ENCODE data around the gene ITGAL.

GRCh38 chr16:30535106-30535776, 62.7 kb downstream of the ITGAL start:
- TF ChIP-seq EZH2 (IDR thresholded peaks at IDR 0.05; ENCODE audit: insufficient read depth, low read length): no peak
- TF ChIP-seq, protein P1, sequence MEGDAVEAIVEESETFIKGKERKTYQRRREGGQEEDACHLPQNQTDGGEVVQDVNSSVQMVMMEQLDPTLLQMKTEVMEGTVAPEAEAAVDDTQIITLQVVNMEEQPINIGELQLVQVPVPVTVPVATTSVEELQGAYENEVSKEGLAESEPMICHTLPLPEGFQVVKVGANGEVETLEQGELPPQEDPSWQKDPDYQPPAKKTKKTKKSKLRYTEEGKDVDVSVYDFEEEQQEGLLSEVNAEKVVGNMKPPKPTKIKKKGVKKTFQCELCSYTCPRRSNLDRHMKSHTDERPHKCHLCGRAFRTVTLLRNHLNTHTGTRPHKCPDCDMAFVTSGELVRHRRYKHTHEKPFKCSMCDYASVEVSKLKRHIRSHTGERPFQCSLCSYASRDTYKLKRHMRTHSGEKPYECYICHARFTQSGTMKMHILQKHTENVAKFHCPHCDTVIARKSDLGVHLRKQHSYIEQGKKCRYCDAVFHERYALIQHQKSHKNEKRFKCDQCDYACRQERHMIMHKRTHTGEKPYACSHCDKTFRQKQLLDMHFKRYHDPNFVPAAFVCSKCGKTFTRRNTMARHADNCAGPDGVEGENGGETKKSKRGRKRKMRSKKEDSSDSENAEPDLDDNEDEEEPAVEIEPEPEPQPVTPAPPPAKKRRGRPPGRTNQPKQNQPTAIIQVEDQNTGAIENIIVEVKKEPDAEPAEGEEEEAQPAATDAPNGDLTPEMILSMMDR (IDR thresholded peaks at IDR 0.05; ENCODE audit: insufficient read depth, low read depth, low read length): peak; percentile 2

All from astrocyte (in vitro differentiated cells and primary cell).